Smooth muscle cell (in vitro differentiated cells): Measurements from ENCODE around the gene RUFY3. TPM values are rescaled to one million over a fixed set of nuclear protein-coding genes. Genes with fewer than 3 reads are reported as not detected.

Source experiments
- DNase-seq: peaks from one replicate; lab custom pipeline; 2025; ENCODE audit not compliant: unreplicated experiment; lab: John Stamatoyannopoulos, UW
- H2AFZ ChIP-seq: fragments of 200-600 bp; sonication (generic); 2 replicates; pipeline ENCODE4 v1.6.0; 2016; ENCODE audit warnings: antibody characterized with exemption, low read depth, mild to moderate bottlenecking
- H3F3A ChIP-seq: fragments of 200-600 bp; sonication (generic); 2 replicates; pipeline ENCODE4 v1.6.0; 2017; ENCODE audit warnings: antibody characterized with exemption, low read depth
- H3K27ac ChIP-seq: fragments of 200-600 bp; sonication (generic); 2 replicates; pipeline ENCODE4 v1.5.1; 2016; ENCODE audit warnings: low read depth, mild to moderate bottlenecking
- H3K27me3 ChIP-seq: fragments of 200-600 bp; sonication (generic); 2 replicates; pipeline ENCODE4 v1.6.1; 2016; ENCODE audit warnings: low read depth, mild to moderate bottlenecking
- H3K36me3 ChIP-seq: fragments of 200-600 bp; sonication (generic); 2 replicates; pipeline ENCODE4 v1.5.1; 2016; ENCODE audit warnings: low read depth
- H3K4me1 ChIP-seq: fragments of 200-600 bp; sonication (generic); 2 replicates; pipeline ENCODE4 v1.5.1; 2016; ENCODE audit warnings: low read depth
- H3K4me2 ChIP-seq: fragments of 200-600 bp; sonication (generic); 2 replicates; pipeline ENCODE4 v1.6.0; 2016; ENCODE audit warnings: mild to moderate bottlenecking
- H3K4me3 ChIP-seq: fragments of 200-600 bp; sonication (generic); 2 replicates; pipeline ENCODE4 v1.5.1; 2016; ENCODE audit warnings: mild to moderate bottlenecking
- H3K79me2 ChIP-seq: fragments of 200-600 bp; sonication (generic); 2 replicates; pipeline ENCODE4 v1.6.0; 2016; ENCODE audit warnings: low read depth, mild to moderate bottlenecking
- H3K9ac ChIP-seq: fragments of 200-600 bp; sonication (generic); 2 replicates; pipeline ENCODE4 v1.6.0; 2016; ENCODE audit warnings: low read depth
- H3K9me3 ChIP-seq: fragments of 200-600 bp; sonication (generic); replicated peaks from 2 replicates; pipeline ENCODE4 v1.5.1; 2016; ENCODE audit warnings: low read depth
- H4K20me1 ChIP-seq: fragments of 200-600 bp; sonication (generic); 2 replicates; pipeline ENCODE4 v1.6.0; 2016; ENCODE audit warnings: low read depth
- CTCF ChIP-seq: fragments of 200-600 bp; sonication (generic); IDR thresholded peaks from 2 replicates; pipeline ENCODE4 v1.5.1; 2017; ENCODE audit warnings: borderline replicate concordance, mild to moderate bottlenecking, antibody characterized with exemption; ENCODE audit not compliant: insufficient read depth, poor library complexity, severe bottlenecking
- WGBS: methylation state at CpG from one replicate; pipeline ENCODE4 v1.1.7; 2016; ENCODE audit warnings: low lambda C conversion rate; 5-methylcytosine and 5-hydroxymethylcytosine counted together
- polyA plus RNA-seq: library from polyadenylated mRNA; unstranded; fragments of >200 nt; fragmentation: Nextera tagmentation; extraction: Ambion mirVana; gene quantifications from 2 replicates; pipeline ENCODE4 v1.2.1, GENCODE V29; 2016
- total RNA-seq: library from RNA; depleted of rRNA; stranded (reverse); fragments of >200 nt; gene quantifications from 2 replicates; pipeline ENCODE4 v1.2.3, GENCODE V29; 2014

RUFY3 gene, protein sequence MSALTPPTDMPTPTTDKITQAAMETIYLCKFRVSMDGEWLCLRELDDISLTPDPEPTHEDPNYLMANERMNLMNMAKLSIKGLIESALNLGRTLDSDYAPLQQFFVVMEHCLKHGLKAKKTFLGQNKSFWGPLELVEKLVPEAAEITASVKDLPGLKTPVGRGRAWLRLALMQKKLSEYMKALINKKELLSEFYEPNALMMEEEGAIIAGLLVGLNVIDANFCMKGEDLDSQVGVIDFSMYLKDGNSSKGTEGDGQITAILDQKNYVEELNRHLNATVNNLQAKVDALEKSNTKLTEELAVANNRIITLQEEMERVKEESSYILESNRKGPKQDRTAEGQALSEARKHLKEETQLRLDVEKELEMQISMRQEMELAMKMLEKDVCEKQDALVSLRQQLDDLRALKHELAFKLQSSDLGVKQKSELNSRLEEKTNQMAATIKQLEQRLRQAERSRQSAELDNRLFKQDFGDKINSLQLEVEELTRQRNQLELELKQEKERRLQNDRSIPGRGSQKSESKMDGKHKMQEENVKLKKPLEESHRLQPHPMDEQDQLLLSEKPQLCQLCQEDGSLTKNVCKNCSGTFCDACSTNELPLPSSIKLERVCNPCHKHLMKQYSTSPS
- total RNA-seq (42.8 and 49.2 TPM in 2 replicates), polyA plus RNA-seq (22.2 and 23.6 TPM in 2 replicates)

DNA sequence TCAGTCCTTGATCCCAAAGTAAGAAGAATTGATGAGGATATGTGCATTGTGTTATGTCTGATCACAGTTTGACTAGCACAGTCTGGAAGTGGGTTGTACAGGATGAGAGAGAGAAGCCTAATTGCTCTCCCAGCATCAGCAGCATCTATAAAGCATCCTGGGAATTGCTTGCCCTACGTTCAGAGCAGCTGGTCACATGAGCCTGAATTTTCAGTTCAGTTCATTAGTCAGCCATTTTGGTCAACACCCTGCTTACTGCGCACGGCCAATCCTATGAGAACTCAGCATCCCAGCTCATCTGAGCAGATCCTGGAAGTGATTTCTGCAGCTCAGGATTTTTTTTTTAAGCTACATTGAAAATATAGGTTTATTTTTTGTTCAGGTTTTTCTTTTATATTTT is at the start of gene RUFY3:
RUFY3 (plus strand) TSS at position 218 of the 400 bp plus-strand sequence. CDS start 610 bp downstream, outside the sequence.
- no peak for TF ChIP-seq CTCF
- H3K4me2 ChIP-seq: peak within 1 kb of the TSS; percentile 78
- no peaks in the 10 kb centered on the region for H3K27me3 ChIP-seq
- no peaks in the 10 kb centered on the region for H3K36me3 ChIP-seq
- peak within 1 kb of the TSS; percentile 39 for H3K4me3 ChIP-seq
- 40% methylated on average over 3 of the region's 3 CpGs for WGBS
- H3K79me2 ChIP-seq: peaks cover 71% of the 10 kb centered on the region
- H3K27ac ChIP-seq: peak within 1 kb of the TSS; percentile 86
- DNase-seq: no peak
- H4K20me1 ChIP-seq: peaks cover 3% of the 10 kb centered on the region
- no peaks in the 10 kb centered on the region for H3K9me3 ChIP-seq
- H3K9ac ChIP-seq: peak within 1 kb of the TSS; percentile 30
- peaks cover 12% of the 10 kb centered on the region for H3K4me1 ChIP-seq
- peak within 1 kb of the TSS; percentile 6 for H2AFZ ChIP-seq
- no peaks in the 10 kb centered on the region for H3F3A ChIP-seq

DNA sequence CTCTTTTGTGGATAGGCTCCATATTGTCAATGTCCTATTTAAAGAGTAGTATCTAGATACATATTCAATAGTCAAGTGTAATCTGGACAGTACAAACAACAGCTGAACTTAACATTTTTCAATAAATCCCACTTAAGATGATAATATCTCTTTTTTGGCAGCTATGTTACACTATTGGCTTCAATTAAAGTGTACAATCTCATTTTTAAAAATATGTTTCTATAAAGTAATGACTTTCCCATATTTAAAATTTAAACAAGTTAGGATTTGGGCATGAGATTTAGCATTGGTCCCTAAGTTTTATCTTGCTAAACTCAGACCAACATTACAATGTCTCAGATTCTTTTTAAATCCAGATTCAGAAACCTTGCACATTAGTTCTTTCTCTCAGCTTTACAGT is 47.6 kb upstream of the RUFY3 start:
- no peaks in the 10 kb centered on the region for H3F3A ChIP-seq
- no peak for DNase-seq
- H3K4me2 ChIP-seq: no peak overlapping the region
- H3K27ac ChIP-seq: no peak overlapping the region
- H3K79me2 ChIP-seq: no peaks in the 10 kb centered on the region
- no peak for TF ChIP-seq CTCF
- no peaks in the 10 kb centered on the region for H3K27me3 ChIP-seq
- no peaks in the 10 kb centered on the region for H3K9me3 ChIP-seq
- H4K20me1 ChIP-seq: no peaks in the 10 kb centered on the region
- no peak overlapping the region for H3K9ac ChIP-seq
- no peaks in the 10 kb centered on the region for H3K36me3 ChIP-seq
- H3K4me1 ChIP-seq: no peaks in the 10 kb centered on the region
- no peak overlapping the region for H3K4me3 ChIP-seq
- no peak overlapping the region for H2AFZ ChIP-seq

DNA sequence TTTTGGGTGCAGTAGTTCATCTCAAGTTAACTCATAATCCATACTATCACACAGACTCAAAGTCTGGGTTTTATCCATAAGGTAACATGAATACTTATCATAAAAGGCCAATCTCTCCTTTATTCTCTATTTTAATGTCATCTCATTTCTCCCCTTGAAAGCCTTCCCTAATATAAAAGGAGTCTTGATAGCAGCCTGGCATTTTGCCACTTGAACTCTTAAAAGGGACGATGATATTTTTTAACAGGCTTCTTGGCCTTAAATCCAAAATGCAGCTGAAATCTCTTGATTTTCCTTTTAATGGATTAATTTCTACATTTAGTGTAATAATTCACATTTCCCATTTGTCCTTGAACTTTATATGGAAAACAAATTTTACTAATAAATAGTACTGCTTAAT is 47.0 kb upstream of the RUFY3 start:
- H3K4me1 ChIP-seq: no peaks in the 10 kb centered on the region
- no peaks in the 10 kb centered on the region for H3K9me3 ChIP-seq
- H3K79me2 ChIP-seq: no peaks in the 10 kb centered on the region
- no peak overlapping the region for H3K4me2 ChIP-seq
- DNase-seq: no peak
- no peaks in the 10 kb centered on the region for H3K27me3 ChIP-seq
- no peak overlapping the region for H3K4me3 ChIP-seq
- WGBS: 92% methylated on average over 1 of the region's 1 CpG
- H3K9ac ChIP-seq: no peak overlapping the region
- no peaks in the 10 kb centered on the region for H4K20me1 ChIP-seq
- H3F3A ChIP-seq: no peaks in the 10 kb centered on the region
- no peaks in the 10 kb centered on the region for H3K36me3 ChIP-seq
- H3K27ac ChIP-seq: no peak overlapping the region
- TF ChIP-seq CTCF: no peak
- no peak overlapping the region for H2AFZ ChIP-seq
